HCT116 (cell line): ENCODE data around the gene KLHDC8B. TPM values are rescaled to one million over a fixed set of nuclear protein-coding genes. Genes with fewer than 3 reads are reported as not detected.

Experiments used
- ATAC-seq: fragments of 200-7000 bp; cut with Tn5 transposase; 2 replicates; pipeline ENCODE4 v1.9.1; 2020; ENCODE audit warnings: mild to moderate bottlenecking, moderate library complexity
- BruUV-seq: library from RNA; stranded (reverse); fragments of 400-500 nt; replicated peaks from 2 replicates; lab custom pipeline; 2021; lab: Mats Ljungman, UMichigan
- CTCF ChIA-PET: fragments of 300-600 bp; sonication (Branson Sonifier 250); formaldehyde crosslinking; loops from one replicate; lab custom pipeline; 2021; ENCODE audit warnings: antibody characterized with exemption; lab: Charles Lee
- POLR2A ChIA-PET: fragments of 300-600, 350-600 bp; sonication (Branson Sonifier 250); formaldehyde crosslinking; loops from one replicate; lab custom pipeline; 2021; ENCODE audit warnings: antibody characterized with exemption; lab: Charles Lee
- RAD21 ChIA-PET, 2 experiments: fragments of 300-600 bp; sonication (Branson Sonifier 250); formaldehyde crosslinking; loops; one replicate each; lab custom pipeline; 2023; ENCODE audit warnings: low total read pairs in 2 of 2; ENCODE audit not compliant: uncharacterized antibody in 2 of 2, unreplicated experiment in 2 of 2, low non-redundant PET in 1 of 2; lab: Charles Lee
- DNase-seq: peaks from one replicate; pipeline ENCODE4 v3.0.0-alpha.2; 2010; ENCODE audit warnings: low read depth, low spot score
- H2AFZ ChIP-seq: fragments of 200-600 bp; shearing (Covaris generic), sonication (generic); 2 replicates; pipeline ENCODE4 v1.6.1; 2017; ENCODE audit warnings: low read depth, mixed run types, mixed read lengths, antibody characterized with exemption, low read length; ENCODE audit not compliant: poor library complexity, severe bottlenecking
- H3K27ac ChIP-seq: 2 replicates; pipeline ENCODE4 v1.5.1; 2012; ENCODE audit warnings: low read depth, low read length
- H3K27me3 ChIP-seq: fragments of 200-600 bp; sonication (generic); 2 replicates; pipeline ENCODE4 v1.6.1; 2016; ENCODE audit warnings: mixed run types, low read length, mixed read lengths; ENCODE audit not compliant: insufficient read depth
- H3K36me3 ChIP-seq, 2 experiments: fragments of 200-500 bp in 1 of 2; fragments of 200-600 bp in 1 of 2; sonication (Bioruptor generic) in 1 of 2; sonication (generic) in 1 of 2; 2 replicates each; pipeline versions ENCODE4 v1.5.1 to v1.6.1; 2014 to 2016; ENCODE audit warnings: low read length in 2 of 2, inconsistent platforms in 1 of 2, mixed read lengths in 1 of 2, mixed run types in 1 of 2; ENCODE audit not compliant: insufficient read depth in 2 of 2, control insufficient read depth in 1 of 2
- H3K4me1 ChIP-seq, 2 experiments: fragments of 200-600 bp in 1 of 2; sonication (generic) in 1 of 2; 2 replicates each; pipeline versions ENCODE4 v1.5.1 to v1.6.1; 2012 to 2017; ENCODE audit warnings: low read length in 2 of 2, inconsistent platforms in 1 of 2, mild to moderate bottlenecking in 1 of 2, mixed read lengths in 1 of 2, mixed run types in 1 of 2, moderate library complexity in 1 of 2; ENCODE audit not compliant: insufficient read depth in 2 of 2, control insufficient read depth in 1 of 2
- H3K4me2 ChIP-seq: fragments of 200-600 bp; sonication (generic); 2 replicates; pipeline ENCODE4 v1.6.1; 2017; ENCODE audit warnings: mixed run types, low read length, mixed read lengths
- H3K4me3 ChIP-seq, 2 experiments: fragments of 200-600 bp in 1 of 2; sonication (generic) in 1 of 2; replicated peaks in 1 of 2; 2 replicates each; pipeline ENCODE4 v1.5.1; 2011 to 2016; ENCODE audit warnings: low read length in 2 of 2, control low read depth in 1 of 2, low read depth in 1 of 2, mild to moderate bottlenecking in 1 of 2, mixed read lengths in 1 of 2, mixed run types in 1 of 2
- H3K79me2 ChIP-seq: fragments of 200-600 bp; sonication (generic); 2 replicates; pipeline ENCODE4 v1.6.1; 2017; ENCODE audit warnings: mild to moderate bottlenecking, mixed run types, low read length, moderate library complexity, mixed read lengths; ENCODE audit not compliant: insufficient read depth
- H3K9ac ChIP-seq: fragments of 200-600 bp; sonication (generic); 2 replicates; pipeline ENCODE4 v1.6.1; 2016; ENCODE audit warnings: low read length, mixed read lengths
- H3K9me2 ChIP-seq: fragments of 200-600 bp; sonication (generic), shearing (Covaris generic); 2 replicates; pipeline ENCODE4 v1.6.1; 2017; ENCODE audit warnings: mixed run types, mild to moderate bottlenecking, moderate library complexity; ENCODE audit not compliant: insufficient read depth
- H3K9me3 ChIP-seq, 2 experiments: fragments of 200-500 bp in 1 of 2; fragments of 200-600 bp in 1 of 2; sonication (Bioruptor generic) in 1 of 2; sonication (generic) in 1 of 2; 2 replicates each; pipeline ENCODE4 v1.6.1; 2014 to 2017; ENCODE audit warnings: low read length in 2 of 2, mixed read lengths in 2 of 2, inconsistent platforms in 1 of 2, low read depth in 1 of 2, mild to moderate bottlenecking in 1 of 2, mixed run types in 1 of 2, moderate library complexity in 1 of 2; ENCODE audit not compliant: control insufficient read depth in 1 of 2, insufficient read depth in 1 of 2
- H4K20me1 ChIP-seq: fragments of 200-600 bp; sonication (generic), shearing (Covaris generic); 2 replicates; pipeline ENCODE4 v1.6.1; 2017; ENCODE audit warnings: mixed run types, mild to moderate bottlenecking, moderate library complexity; ENCODE audit not compliant: insufficient read depth
- ATF3 ChIP-seq: IDR thresholded peaks from 2 replicates; pipeline ENCODE4 v1.6.1; 2012
- CBX3 ChIP-seq: IDR thresholded peaks from 2 replicates; pipeline ENCODE4 v1.6.1; 2012; ENCODE audit warnings: low read depth
- CTCF ChIP-seq, 3 experiments: fragments of 200-600 bp in 1 of 3; sonication (generic) in 1 of 3; IDR thresholded peaks in 2 of 3; conservative IDR thresholded peaks in 1 of 3; 2 replicates each; pipeline ENCODE4 v1.5.1; 2012 to 2017; ENCODE audit warnings: low read depth in 2 of 3, low read length in 2 of 3, antibody characterized with exemption in 1 of 3, borderline replicate concordance in 1 of 3, control low read depth in 1 of 3, mild to moderate bottlenecking in 1 of 3, mixed read lengths in 1 of 3, mixed run types in 1 of 3, moderate library complexity in 1 of 3; ENCODE audit not compliant: insufficient read depth in 1 of 3
- POLR2A ChIP-seq: IDR thresholded peaks from 2 replicates; pipeline ENCODE4 v1.7.0; 2011; ENCODE audit warnings: borderline replicate concordance; ENCODE audit not compliant: insufficient read depth, insufficient read length; ENCODE audit errors: extremely low read depth
- POLR2AphosphoS5 ChIP-seq: IDR thresholded peaks from 2 replicates; pipeline ENCODE4 v1.6.1; 2011; ENCODE audit warnings: mild to moderate bottlenecking, low read depth, low read length, moderate library complexity
- RAD21 ChIP-seq: IDR thresholded peaks from 2 replicates; pipeline ENCODE4 v1.6.1; 2012; ENCODE audit warnings: low read depth, mild to moderate bottlenecking
- SIN3A ChIP-seq: IDR thresholded peaks from 2 replicates; pipeline ENCODE4 v1.6.1; 2012; ENCODE audit warnings: low read depth
- SP1 ChIP-seq: IDR thresholded peaks from 2 replicates; pipeline ENCODE4 v1.6.1; 2012; ENCODE audit warnings: low read depth
- SRF ChIP-seq: IDR thresholded peaks from 2 replicates; pipeline ENCODE4 v1.6.1; 2012; ENCODE audit warnings: low read depth
- intact Hi-C: fragments of 100-400 bp; cut with micrococcal nuclease; formaldehyde crosslinking; loops from 2 replicates; pipeline ENCODE4 v1.10.0; 2022
- total RNA-seq: library from RNA; stranded (reverse); gene quantifications from one replicate; pipeline ENCODE4 v1.2.1, GENCODE V29; 2021; ENCODE audit not compliant: unreplicated experiment

Gene KLHDC8B
- total RNA-seq, 1 experiment from 2014 or later, result 10.4 TPM

GRCh38 chr3:49124991-49125670, 46.3 kb upstream of the KLHDC8B start:
- Histone ChIP-seq H3K4me3 (no peak overlapping the region), H3K79me2 (peaks cover 4% of the 10 kb centered on the region), H4K20me1 (no peaks in the 10 kb centered on the region), H2AFZ (no peak overlapping the region), H3K4me2 (no peak overlapping the region), H3K9ac (no peak overlapping the region), H3K9me2 (no peaks in the 10 kb centered on the region), H3K4me1 (peaks cover 0 to 5% of the 10 kb centered on the region in 2 experiments; a peak in 1 of 4 replicates), H3K9me3 (no peaks in the 10 kb centered on the region), H3K36me3 (peaks cover 6 to 8% of the 10 kb centered on the region in 2 experiments; a peak in 3 of 4 replicates), H3K27ac (no peak overlapping the region), H3K27me3 (no peaks in the 10 kb centered on the region)
- ChIA-PET POLR2A (no interaction called here), RAD21 (interaction anchor here in 1 of 2 experiments (0.6 kb wide), 1 partner anchor 9 kb away, joined by 3 read pairs; no protein-coding TSS in a partner anchor), CTCF (no interaction called here)
- intact Hi-C loops, result no loop called here
- no TSS peak for BruUV-seq
- no peak for TF ChIP-seq CBX3
- no peak for TF ChIP-seq CTCF (IDR thresholded peaks at IDR 0.05 in 2 of 3, conservative IDR thresholded peaks at IDR 0.05 in 1 of 3; ENCODE audit: borderline replicate concordance in 1 of 3, insufficient read depth in 1 of 3, low read depth in 2 of 3, low read length in 2 of 3)
- TF ChIP-seq SRF, result no peak
- TF ChIP-seq ATF3, result no peak
- no peak for TF ChIP-seq POLR2A
- TF ChIP-seq SP1, result no peak
- TF ChIP-seq SIN3A, result no peak
- TF ChIP-seq RAD21, result no peak
- TF ChIP-seq POLR2AphosphoS5, result no peak
- DNase-seq (no peak), ATAC-seq (no peak)
